ENCODE results near the gene PLIN4. TPM values are rescaled to one million over a fixed set of nuclear protein-coding genes. Genes with fewer than 3 reads are reported as not detected.
A peak's percentile ranks its signal among the peaks of the same experiment; 100 is the strongest.

The PLIN4 gene
- total RNA-seq, 1 donor from 2014 or later, result 0.05 TPM

GRCh38 chr19:4539693-4540581 lies 21.7 kb upstream of the PLIN4 start, which contains the start of gene LRG1:
TSS of gene LRG1 (minus strand) at chr19:4540036. CDS start at chr19:4540013, 23 bp downstream.
- H3K4me1 Mint-ChIP-seq (ENCODE audit: low read depth), result peaks cover 2% of the 10 kb centered on the region
- H3K4me3 Mint-ChIP-seq (ENCODE audit: low read depth), result no peak within 1 kb of the TSS
- peaks cover 4% of the 10 kb centered on the region for H3K9me3 Mint-ChIP-seq
- intact Hi-C loops (cut with micrococcal nuclease), result no loop called here
- no peak for DNase-seq (ENCODE audit: low spot score)
- H3K36me3 Mint-ChIP-seq (ENCODE audit: low read depth), result no peaks in the 10 kb centered on the region
- peaks cover 3% of the 10 kb centered on the region for H3K27me3 Mint-ChIP-seq (ENCODE audit: low read depth)
- peak within 1 kb of the TSS; percentile 31 for H3K27ac Mint-ChIP-seq

GRCh38 chr19:4539169-4539692 lies 20.9 kb upstream of the PLIN4 start:
- peaks cover 4% of the 10 kb centered on the region for H3K9me3 Mint-ChIP-seq
- H3K4me3 Mint-ChIP-seq (ENCODE audit: low read depth), result no peak overlapping the region
- peaks cover 2% of the 10 kb centered on the region for H3K4me1 Mint-ChIP-seq (ENCODE audit: low read depth)
- H3K27me3 Mint-ChIP-seq (ENCODE audit: low read depth), result peaks cover 5% of the 10 kb centered on the region
- H3K27ac Mint-ChIP-seq, result no peak overlapping the region
- intact Hi-C loops (cut with micrococcal nuclease), result no loop called here
- DNase-seq (ENCODE audit: low spot score), result no peak
- no peaks in the 10 kb centered on the region for H3K36me3 Mint-ChIP-seq (ENCODE audit: low read depth)

DNA sequence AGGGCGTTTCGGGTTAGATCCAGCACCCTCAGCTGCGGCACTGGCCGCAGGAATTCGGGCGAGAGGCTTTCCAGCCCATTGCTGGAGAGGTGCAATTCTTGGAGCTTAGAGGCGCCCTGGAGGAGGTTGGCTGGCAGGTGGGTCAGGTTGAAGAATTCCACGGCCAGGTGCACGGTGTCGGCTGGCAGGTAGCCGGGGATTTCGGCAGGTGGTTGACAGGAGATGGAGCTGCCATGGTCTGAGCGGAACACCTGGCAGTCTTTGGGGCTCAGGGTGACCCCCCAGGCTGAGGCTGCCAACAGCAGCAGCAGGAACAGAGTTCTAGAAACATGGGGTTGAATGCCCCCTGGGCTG lies 20.3 kb upstream of the PLIN4 start:
- Mint-ChIP-seq H3K27me3 (ENCODE audit: low read depth) (peaks cover 5% of the 10 kb centered on the region), H3K36me3 (ENCODE audit: low read depth) (no peaks in the 10 kb centered on the region), H3K4me1 (ENCODE audit: low read depth) (peaks cover 2% of the 10 kb centered on the region), H3K4me3 (ENCODE audit: low read depth) (no peak overlapping the region), H3K9me3 (peaks cover 4% of the 10 kb centered on the region), H3K27ac (no peak overlapping the region)
- intact Hi-C loops (cut with micrococcal nuclease), result no loop called here
- DNase-seq (ENCODE audit: low spot score), result no peak

DNA sequence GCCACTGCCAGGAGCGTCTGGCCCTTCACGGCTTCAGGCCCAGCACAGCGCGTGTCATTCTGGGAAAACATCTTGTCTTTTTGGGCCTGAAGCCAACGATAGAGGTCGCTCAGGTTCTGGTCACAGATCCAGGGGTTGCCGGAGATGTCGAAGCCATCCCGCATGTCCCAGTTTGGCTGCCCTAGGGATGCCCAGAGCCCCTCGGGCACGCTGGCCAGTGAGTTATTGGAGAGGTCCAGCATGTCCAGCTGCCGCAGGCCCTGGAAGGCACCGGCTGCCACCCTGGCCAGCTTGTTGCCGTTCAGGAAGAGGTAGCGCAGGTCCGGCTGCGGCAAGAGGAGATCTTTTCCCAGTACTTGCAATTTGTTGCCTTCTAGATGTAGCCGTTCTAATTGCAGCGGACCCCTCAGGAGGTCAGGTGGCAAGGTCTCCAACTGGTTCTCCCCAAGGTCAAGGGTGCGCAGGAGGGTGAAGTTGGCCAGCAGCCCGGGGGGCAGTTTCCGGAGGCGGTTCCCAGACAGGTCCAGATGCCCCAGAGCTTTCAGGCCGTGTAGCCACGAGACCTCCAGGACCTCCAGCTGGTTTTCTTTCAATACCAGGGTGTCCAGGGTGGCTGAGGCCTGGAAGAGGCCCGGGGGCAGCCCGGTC lies 19.8 kb upstream of the PLIN4 start:
- intact Hi-C loops (cut with micrococcal nuclease), result no loop called here

DNA sequence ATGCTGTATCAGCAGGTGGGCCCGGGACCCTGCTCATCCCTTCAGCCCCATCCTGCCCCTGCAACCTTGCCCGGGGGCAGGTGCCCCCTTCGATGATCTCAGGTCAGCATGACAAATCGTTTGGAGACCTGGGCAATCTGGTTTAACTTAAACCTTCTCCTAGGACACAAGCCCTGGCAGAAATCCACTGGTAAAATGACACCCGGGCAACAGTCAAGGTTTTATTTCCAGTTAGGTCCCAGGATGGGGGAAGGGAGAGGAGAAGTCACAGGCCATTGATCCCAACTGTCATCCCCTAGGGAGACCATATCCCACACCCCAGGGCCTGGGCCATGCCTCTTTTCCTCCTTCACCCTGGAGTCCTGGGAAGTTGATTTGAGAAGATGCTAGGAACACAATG lies 18.5 kb upstream of the PLIN4 start:
- Mint-ChIP-seq H3K4me1 (ENCODE audit: low read depth) (peaks cover 2% of the 10 kb centered on the region), H3K36me3 (ENCODE audit: low read depth) (no peaks in the 10 kb centered on the region), H3K27me3 (ENCODE audit: low read depth) (peaks cover 10% of the 10 kb centered on the region), H3K9me3 (peaks cover 4% of the 10 kb centered on the region), H3K27ac (no peak overlapping the region), H3K4me3 (ENCODE audit: low read depth) (no peak overlapping the region)
- DNase-seq (ENCODE audit: low spot score), result no peak
- intact Hi-C loops (cut with micrococcal nuclease), result no loop called here

More for the DNA sequence above, 19.8 kb upstream of the PLIN4 start:
- Mint-ChIP-seq H3K36me3 (ENCODE audit: low read depth) (no peaks in the 10 kb centered on the region), H3K4me1 (ENCODE audit: low read depth) (peaks cover 2% of the 10 kb centered on the region), H3K27me3 (ENCODE audit: low read depth) (peaks cover 10% of the 10 kb centered on the region), H3K4me3 (ENCODE audit: low read depth) (no peak overlapping the region), H3K27ac (no peak overlapping the region), H3K9me3 (peaks cover 4% of the 10 kb centered on the region)
- no peak for DNase-seq (ENCODE audit: low spot score)

DNA sequence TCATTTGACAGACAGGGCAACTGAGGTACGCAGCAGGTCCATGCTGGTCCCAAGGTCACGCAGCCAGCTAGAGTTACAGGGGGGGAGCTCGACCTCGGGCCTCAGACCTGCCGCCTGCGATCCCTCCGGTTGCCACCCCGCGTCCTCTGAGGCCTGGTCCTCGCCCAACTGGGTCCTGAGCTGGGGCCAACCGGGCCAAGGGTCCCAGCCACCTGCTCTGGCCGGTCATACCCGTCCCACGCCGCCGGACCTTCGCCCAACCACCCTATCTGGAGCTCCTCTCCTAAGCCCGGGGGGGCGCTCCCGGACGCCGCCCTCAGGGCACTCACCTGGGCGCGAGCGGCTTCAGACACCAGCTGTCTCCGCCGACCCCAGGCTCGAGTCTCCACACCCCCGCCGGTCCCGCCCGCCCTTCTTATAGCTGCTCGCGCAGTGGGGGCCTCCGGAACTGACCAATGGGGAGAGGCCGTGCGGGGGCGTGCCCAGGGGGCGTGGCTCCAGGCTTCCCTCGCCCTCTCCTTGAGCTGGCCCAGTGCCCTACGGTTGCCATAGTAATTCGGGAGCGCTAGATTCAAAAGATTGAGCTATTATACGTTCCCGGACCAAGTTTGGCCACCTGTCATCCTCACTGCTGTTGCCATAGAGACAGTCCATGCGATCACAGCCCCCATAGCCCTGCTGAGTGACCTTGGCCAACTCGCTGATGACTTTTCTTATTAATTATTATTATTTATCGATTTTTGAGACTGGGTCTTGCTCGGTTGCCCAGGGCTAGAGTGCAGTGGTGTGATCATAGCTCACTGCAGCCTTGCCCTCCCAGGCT lies 16.8 kb upstream of the PLIN4 start, which contains the start of gene PLIN5:
Gene PLIN5 (minus strand): TSS at position 389 of the 823 bp plus-strand sequence. CDS start 1,150 bp downstream, outside the sequence.
- H3K4me3 Mint-ChIP-seq (ENCODE audit: low read depth), result no peak within 1 kb of the TSS

GRCh38 chr19:4533835-4534424 lies 15.6 kb upstream of the PLIN4 start:
- Mint-ChIP-seq H3K4me1 (ENCODE audit: low read depth) (peaks cover 2% of the 10 kb centered on the region), H3K9me3 (no peaks in the 10 kb centered on the region), H3K36me3 (ENCODE audit: low read depth) (no peaks in the 10 kb centered on the region), H3K4me3 (ENCODE audit: low read depth) (no peak overlapping the region), H3K27me3 (ENCODE audit: low read depth) (peaks cover 11% of the 10 kb centered on the region), H3K27ac (no peak overlapping the region)
- intact Hi-C loops (cut with micrococcal nuclease), result no loop called here
- DNase-seq (ENCODE audit: low spot score), result no peak

More for the DNA sequence above, 16.8 kb upstream of the PLIN4 start, which contains the start of gene PLIN5:
- Mint-ChIP-seq H3K27ac (no peak within 1 kb of the TSS), H3K4me1 (ENCODE audit: low read depth) (peaks cover 2% of the 10 kb centered on the region), H3K36me3 (ENCODE audit: low read depth) (no peaks in the 10 kb centered on the region), H3K9me3 (no peaks in the 10 kb centered on the region), H3K27me3 (ENCODE audit: low read depth) (peaks cover 11% of the 10 kb centered on the region)
- intact Hi-C loops (cut with micrococcal nuclease), result no loop called here
- DNase-seq (ENCODE audit: low spot score), result no peak

GRCh38 chr19:4533334-4533733 lies 15.0 kb upstream of the PLIN4 start:
- Mint-ChIP-seq H3K9me3 (no peaks in the 10 kb centered on the region), H3K36me3 (ENCODE audit: low read depth) (no peaks in the 10 kb centered on the region), H3K4me3 (ENCODE audit: low read depth) (no peak overlapping the region), H3K27ac (no peak overlapping the region), H3K27me3 (ENCODE audit: low read depth) (peaks cover 11% of the 10 kb centered on the region), H3K4me1 (ENCODE audit: low read depth) (peaks cover 2% of the 10 kb centered on the region)
- no peak for DNase-seq (ENCODE audit: low spot score)
- intact Hi-C loops (cut with micrococcal nuclease), result no loop called here

GRCh38 chr19:4531562-4532165 lies 13.4 kb upstream of the PLIN4 start:
- peaks cover 2% of the 10 kb centered on the region for H3K4me1 Mint-ChIP-seq (ENCODE audit: low read depth)
- no peaks in the 10 kb centered on the region for H3K9me3 Mint-ChIP-seq
- no peak overlapping the region for H3K27ac Mint-ChIP-seq
- DNase-seq (ENCODE audit: low spot score), result no peak
- H3K4me3 Mint-ChIP-seq (ENCODE audit: low read depth), result no peak overlapping the region
- no peaks in the 10 kb centered on the region for H3K36me3 Mint-ChIP-seq (ENCODE audit: low read depth)
- peaks cover 11% of the 10 kb centered on the region for H3K27me3 Mint-ChIP-seq (ENCODE audit: low read depth)
- intact Hi-C loops (cut with micrococcal nuclease), result no loop called here

GRCh38 chr19:4529924-4530522 lies 11.7 kb upstream of the PLIN4 start:
- intact Hi-C loops (cut with micrococcal nuclease), result no loop called here
- H3K36me3 Mint-ChIP-seq (ENCODE audit: low read depth), result no peaks in the 10 kb centered on the region
- H3K4me1 Mint-ChIP-seq (ENCODE audit: low read depth), result no peaks in the 10 kb centered on the region
- DNase-seq (ENCODE audit: low spot score), result no peak
- peaks cover 8% of the 10 kb centered on the region for H3K27me3 Mint-ChIP-seq (ENCODE audit: low read depth)
- no peak overlapping the region for H3K4me3 Mint-ChIP-seq (ENCODE audit: low read depth)
- H3K27ac Mint-ChIP-seq, result no peak overlapping the region
- H3K9me3 Mint-ChIP-seq, result no peaks in the 10 kb centered on the region

DNA sequence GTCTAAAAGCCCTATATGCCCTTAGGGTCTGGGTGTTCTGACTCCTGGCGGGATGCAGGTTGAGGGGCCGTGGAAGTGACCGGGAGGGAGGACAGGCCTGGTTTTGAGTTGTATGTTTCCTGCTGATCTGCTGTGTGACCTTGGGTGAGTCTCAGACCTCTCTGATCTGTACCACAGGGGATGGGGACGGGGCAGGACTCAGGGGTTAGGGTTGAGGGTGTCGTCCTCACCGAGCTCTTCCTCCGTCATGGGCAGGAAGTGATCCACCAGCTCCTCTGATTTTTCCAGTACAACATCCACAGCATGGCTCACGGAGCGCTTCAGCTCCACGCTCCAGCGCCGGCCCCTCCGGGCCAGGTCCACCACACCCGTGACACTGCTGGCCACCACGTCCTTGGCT lies 10.6 kb upstream of the PLIN4 start:
- Mint-ChIP-seq H3K4me3 (ENCODE audit: low read depth) (no peak overlapping the region), H3K36me3 (ENCODE audit: low read depth) (no peaks in the 10 kb centered on the region), H3K27me3 (ENCODE audit: low read depth) (peaks cover 6% of the 10 kb centered on the region), H3K4me1 (ENCODE audit: low read depth) (no peaks in the 10 kb centered on the region), H3K9me3 (no peaks in the 10 kb centered on the region), H3K27ac (no peak overlapping the region)
- DNase-seq (ENCODE audit: low spot score), result no peak
- intact Hi-C loops (cut with micrococcal nuclease), result no loop called here

All from activated T-helper 2 cell treated with anti-CD3 and anti-CD28 coated beads, Interferon-gamma antibody, Interleukin-2, Interleukin-4, amounts not matched to agents 10 μg/mL and 5 μg/mL and 100 μg/mL, durations not matched to agents 14 hours and 24 hours and 36 hours (primary cell).